Measurements from ENCODE around the gene TXNRD3. TPM values are rescaled to one million over a fixed set of nuclear protein-coding genes. Genes with fewer than 3 reads are reported as not detected.
A peak's percentile ranks its signal among the peaks of the same experiment; 100 is the strongest.

Gene TXNRD3
- polyA plus RNA-seq, 2 of the 4 experiments (the other 2 are of a cell fraction), result 4.6 to 5.8 TPM

DNA sequence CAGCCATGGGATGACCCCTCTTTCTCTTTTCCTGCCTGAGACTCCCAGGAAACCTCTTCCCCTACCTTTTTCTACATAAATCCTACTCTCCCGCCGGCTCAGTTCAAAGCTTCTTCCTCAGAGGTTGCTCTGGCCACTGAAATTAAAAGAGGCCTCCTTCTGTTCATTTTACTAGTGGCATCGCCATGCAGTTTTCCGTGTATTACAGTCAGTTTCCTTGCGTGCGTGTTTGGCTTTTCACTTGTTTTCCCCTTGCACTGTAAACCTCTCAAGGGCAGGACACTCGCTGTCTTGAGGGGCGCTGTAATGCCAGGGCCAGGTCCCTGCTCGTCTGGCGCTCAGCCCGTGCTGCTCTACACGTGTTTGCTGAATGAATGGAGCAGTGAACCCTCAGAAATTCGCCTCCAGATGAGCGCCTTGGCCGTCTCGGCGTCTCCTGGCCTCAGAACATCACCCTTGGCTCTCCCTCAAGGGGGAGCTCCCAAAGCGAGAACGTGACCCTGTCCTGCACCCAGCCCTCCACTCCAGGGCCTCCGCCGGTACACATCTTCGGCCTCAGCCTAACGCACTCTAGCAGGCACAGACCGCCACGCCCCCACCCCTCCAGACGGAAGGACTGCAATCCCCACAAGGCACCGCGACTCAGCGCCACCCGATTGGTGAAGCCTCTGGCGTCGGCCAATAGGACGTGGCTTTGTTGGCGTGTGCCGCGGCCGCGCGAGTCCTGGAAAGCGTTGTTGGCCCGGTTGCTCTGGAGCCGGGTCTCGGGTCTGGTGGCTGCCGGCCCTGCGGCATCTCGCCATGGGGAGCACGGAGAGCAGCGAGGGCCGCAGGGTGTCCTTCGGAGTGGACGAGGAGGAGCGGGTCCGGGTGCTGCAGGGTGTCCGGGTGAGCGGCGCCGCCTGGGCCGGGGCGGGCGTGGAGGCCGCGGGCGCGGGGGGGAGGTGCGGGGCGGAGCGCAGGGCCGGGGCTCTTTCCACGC, 48.9 kb upstream of the TXNRD3 start, which contains the start of gene CHCHD6:
CHCHD6 (plus strand) TSS at position 729 of the 982 bp plus-strand sequence; CDS start at position 802, 73 bp downstream.
- peak within 1 kb of the TSS; percentile 71 to 88 for H3K27ac ChIP-seq
- DNase-seq (ENCODE audit: low read depth in 1 of 2, low spot score in 1 of 2), result peak; percentile 90 to 97
- TF ChIP-seq JUN (IDR thresholded peaks at IDR 0.05) (peak in 1 of 2 experiments; percentile 37; a peak in 1 of 5 replicates), RAD21 (conservative IDR thresholded peaks at IDR 0.05 in 1 of 2, IDR thresholded peaks at IDR 0.05 in 1 of 2) (peak; percentile 39 to 48; a peak in 3 of 5 replicates), ZSCAN20 (CRISPR knock-in tag; IDR thresholded peaks at IDR 0.05) (no peak), CHD2 (IDR thresholded peaks at IDR 0.05; ENCODE audit: low read length, partially characterized antibody) (no peak), CHD4 (IDR thresholded peaks at IDR 0.05; ENCODE audit: borderline replicate concordance) (no peak), PHF8 (IDR thresholded peaks at IDR 0.05; ENCODE audit: borderline replicate concordance, low read depth) (peak; percentile 68; the same call in 1 of the 2 replicates), GATA3 (IDR thresholded peaks at IDR 0.05; ENCODE audit: borderline replicate concordance) (no peak), SMC3 (IDR thresholded peaks at IDR 0.05) (peak; percentile 23; the same call in 2 of the 3 replicates), JUNB (IDR thresholded peaks at IDR 0.05) (no peak), POLR2A (IDR thresholded peaks at IDR 0.05; ENCODE audit: low read length) (peak; percentile 26; the same call in 1 of the 2 replicates), MYC (IDR thresholded peaks at IDR 0.05; ENCODE audit: borderline replicate concordance, low read length) (peak; percentile 47; the same call in 1 of the 2 replicates)
- TF ChIP-seq, protein P1, sequence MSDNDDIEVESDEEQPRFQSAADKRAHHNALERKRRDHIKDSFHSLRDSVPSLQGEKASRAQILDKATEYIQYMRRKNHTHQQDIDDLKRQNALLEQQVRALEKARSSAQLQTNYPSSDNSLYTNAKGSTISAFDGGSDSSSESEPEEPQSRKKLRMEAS (IDR thresholded peaks at IDR 0.05), result peak; percentile 80
- TF ChIP-seq, protein P2, sequence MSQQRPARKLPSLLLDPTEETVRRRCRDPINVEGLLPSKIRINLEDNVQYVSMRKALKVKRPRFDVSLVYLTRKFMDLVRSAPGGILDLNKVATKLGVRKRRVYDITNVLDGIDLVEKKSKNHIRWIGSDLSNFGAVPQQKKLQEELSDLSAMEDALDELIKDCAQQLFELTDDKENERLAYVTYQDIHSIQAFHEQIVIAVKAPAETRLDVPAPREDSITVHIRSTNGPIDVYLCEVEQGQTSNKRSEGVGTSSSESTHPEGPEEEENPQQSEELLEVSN (IDR thresholded peaks at IDR 0.05; ENCODE audit: borderline replicate concordance, low read depth), result 0 out of 2 replicates have a peak, but pooled peaks have one; percentile 28
- TF ChIP-seq, protein P3, sequence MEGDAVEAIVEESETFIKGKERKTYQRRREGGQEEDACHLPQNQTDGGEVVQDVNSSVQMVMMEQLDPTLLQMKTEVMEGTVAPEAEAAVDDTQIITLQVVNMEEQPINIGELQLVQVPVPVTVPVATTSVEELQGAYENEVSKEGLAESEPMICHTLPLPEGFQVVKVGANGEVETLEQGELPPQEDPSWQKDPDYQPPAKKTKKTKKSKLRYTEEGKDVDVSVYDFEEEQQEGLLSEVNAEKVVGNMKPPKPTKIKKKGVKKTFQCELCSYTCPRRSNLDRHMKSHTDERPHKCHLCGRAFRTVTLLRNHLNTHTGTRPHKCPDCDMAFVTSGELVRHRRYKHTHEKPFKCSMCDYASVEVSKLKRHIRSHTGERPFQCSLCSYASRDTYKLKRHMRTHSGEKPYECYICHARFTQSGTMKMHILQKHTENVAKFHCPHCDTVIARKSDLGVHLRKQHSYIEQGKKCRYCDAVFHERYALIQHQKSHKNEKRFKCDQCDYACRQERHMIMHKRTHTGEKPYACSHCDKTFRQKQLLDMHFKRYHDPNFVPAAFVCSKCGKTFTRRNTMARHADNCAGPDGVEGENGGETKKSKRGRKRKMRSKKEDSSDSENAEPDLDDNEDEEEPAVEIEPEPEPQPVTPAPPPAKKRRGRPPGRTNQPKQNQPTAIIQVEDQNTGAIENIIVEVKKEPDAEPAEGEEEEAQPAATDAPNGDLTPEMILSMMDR (IDR thresholded peaks at IDR 0.05), result peak; percentile 30; the same call in 2 of the 3 replicates
- 29% methylated on average over 10 of the region's 69 CpGs for WGBS (ENCODE audit: missing lambda C conversion rate)
- no peak for FAIRE-seq
- H3K4me2 ChIP-seq, result peak within 1 kb of the TSS; percentile 96
- ChIA-PET POLR2A (interaction anchor here (0.8 kb wide), 1 partner anchor 228 kb away, joined by 3 read pairs; the partner anchor contains the start of gene ZXDC), CTCF (interaction anchor here (0.6 to 1.6 kb wide), 10 partner anchors 9 to 270 kb away, joined by 3 to 8 read pairs (median 4); no protein-coding TSS in a partner anchor)
- peaks cover 11% of the 10 kb centered on the region; the same call in 2 of the 3 replicates for H3K4me1 ChIP-seq
- H3K9me3 ChIP-seq, result peaks cover 9% of the 10 kb centered on the region; the same call in 1 of the 3 replicates
- H3K4me3 ChIP-seq, result peak within 1 kb of the TSS; percentile 58
- peak; percentile 100 for ATAC-seq

DNA sequence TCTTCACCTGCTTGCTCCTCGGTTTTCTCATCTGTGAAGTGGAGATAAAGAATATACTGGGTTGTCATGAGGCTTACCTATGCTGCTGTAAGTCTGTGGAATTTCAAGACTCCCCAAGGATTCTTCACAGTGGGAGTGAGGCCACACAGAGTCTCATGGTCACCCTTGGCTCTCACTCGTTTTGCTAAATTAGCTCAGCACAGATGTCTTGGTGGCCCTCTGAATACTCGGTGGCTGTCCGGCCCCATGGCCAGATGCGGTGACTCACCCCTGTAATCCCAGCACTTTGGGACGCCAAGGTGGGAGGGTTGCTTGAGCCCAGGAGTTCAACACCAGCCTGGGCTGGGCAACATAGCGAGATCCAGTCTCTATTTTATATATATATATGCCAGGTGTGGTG, 44.1 kb upstream of the TXNRD3 start:
- ChIA-PET CTCF (interaction anchor here (1.0 kb wide), 1 partner anchor 19 kb away, joined by 5 read pairs; no protein-coding TSS in a partner anchor), POLR2A (no interaction called here)
- Histone ChIP-seq H3K4me1 (peaks cover 6% of the 10 kb centered on the region; the same call in 2 of the 3 replicates), H3K9me3 (peaks cover 9% of the 10 kb centered on the region; the same call in 1 of the 3 replicates), H3K27ac (no peak overlapping the region), H3K4me3 (no peak overlapping the region), H3K4me2 (no peak overlapping the region)
- TF ChIP-seq HOXB13 (CRISPR knock-in tag; IDR thresholded peaks at IDR 0.05; ENCODE audit: low read depth), result no peak
- TF ChIP-seq KDM5A (IDR thresholded peaks at IDR 0.05), result no peak
- TF ChIP-seq ZFP36 (IDR thresholded peaks at IDR 0.05; ENCODE audit: borderline replicate concordance, partially characterized antibody), result no peak
- no peak for TF ChIP-seq CHD2 (IDR thresholded peaks at IDR 0.05; ENCODE audit: low read length, partially characterized antibody)
- no peak for TF ChIP-seq CBX2 (IDR thresholded peaks at IDR 0.05; ENCODE audit: borderline replicate concordance, low read depth)
- no peak for TF ChIP-seq EHF (CRISPR knock-in tag; IDR thresholded peaks at IDR 0.05)
- TF ChIP-seq HOXB5 (CRISPR knock-in tag; IDR thresholded peaks at IDR 0.05), result no peak
- TF ChIP-seq NFE2L2 (conservative IDR thresholded peaks at IDR 0.05; ENCODE audit: low read length), result no peak
- TF ChIP-seq EHMT2 (IDR thresholded peaks at IDR 0.05; ENCODE audit: low read depth), result no peak
- no peak for TF ChIP-seq POLR2AphosphoS2 (conservative IDR thresholded peaks at IDR 0.05; ENCODE audit: low read length)
- TF ChIP-seq, protein P4, sequence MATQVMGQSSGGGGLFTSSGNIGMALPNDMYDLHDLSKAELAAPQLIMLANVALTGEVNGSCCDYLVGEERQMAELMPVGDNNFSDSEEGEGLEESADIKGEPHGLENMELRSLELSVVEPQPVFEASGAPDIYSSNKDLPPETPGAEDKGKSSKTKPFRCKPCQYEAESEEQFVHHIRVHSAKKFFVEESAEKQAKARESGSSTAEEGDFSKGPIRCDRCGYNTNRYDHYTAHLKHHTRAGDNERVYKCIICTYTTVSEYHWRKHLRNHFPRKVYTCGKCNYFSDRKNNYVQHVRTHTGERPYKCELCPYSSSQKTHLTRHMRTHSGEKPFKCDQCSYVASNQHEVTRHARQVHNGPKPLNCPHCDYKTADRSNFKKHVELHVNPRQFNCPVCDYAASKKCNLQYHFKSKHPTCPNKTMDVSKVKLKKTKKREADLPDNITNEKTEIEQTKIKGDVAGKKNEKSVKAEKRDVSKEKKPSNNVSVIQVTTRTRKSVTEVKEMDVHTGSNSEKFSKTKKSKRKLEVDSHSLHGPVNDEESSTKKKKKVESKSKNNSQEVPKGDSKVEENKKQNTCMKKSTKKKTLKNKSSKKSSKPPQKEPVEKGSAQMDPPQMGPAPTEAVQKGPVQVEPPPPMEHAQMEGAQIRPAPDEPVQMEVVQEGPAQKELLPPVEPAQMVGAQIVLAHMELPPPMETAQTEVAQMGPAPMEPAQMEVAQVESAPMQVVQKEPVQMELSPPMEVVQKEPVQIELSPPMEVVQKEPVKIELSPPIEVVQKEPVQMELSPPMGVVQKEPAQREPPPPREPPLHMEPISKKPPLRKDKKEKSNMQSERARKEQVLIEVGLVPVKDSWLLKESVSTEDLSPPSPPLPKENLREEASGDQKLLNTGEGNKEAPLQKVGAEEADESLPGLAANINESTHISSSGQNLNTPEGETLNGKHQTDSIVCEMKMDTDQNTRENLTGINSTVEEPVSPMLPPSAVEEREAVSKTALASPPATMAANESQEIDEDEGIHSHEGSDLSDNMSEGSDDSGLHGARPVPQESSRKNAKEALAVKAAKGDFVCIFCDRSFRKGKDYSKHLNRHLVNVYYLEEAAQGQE (IDR thresholded peaks at IDR 0.05), result no peak
- TF ChIP-seq ZC3H11A (IDR thresholded peaks at IDR 0.05), result no peak
- TF ChIP-seq MYC (IDR thresholded peaks at IDR 0.05; ENCODE audit: borderline replicate concordance, low read length), result no peak
- no peak for TF ChIP-seq HDAC2 (IDR thresholded peaks at IDR 0.05)
- no peak for TF ChIP-seq MAFK (IDR thresholded peaks at IDR 0.05; ENCODE audit: partially characterized antibody)
- 0% methylated on average over 3 of the region's 7 CpGs for WGBS (ENCODE audit: missing lambda C conversion rate)
- FAIRE-seq, result no peak
- no peak for ATAC-seq
- DNase-seq (ENCODE audit: low read depth in 1 of 2, low spot score in 1 of 2), result no peak
